PC-3 (cell line): ENCODE results near the gene ARIH2.

Experiments used
- EZH2 ChIP-seq: fragments of 300-600 bp; sonication (generic); IDR thresholded peaks from one replicate; pipeline ENCODE4 v1.6.1; 2017; ENCODE audit warnings: antibody characterized with exemption, mild to moderate bottlenecking, low read length; ENCODE audit not compliant: unreplicated experiment
- EZH2phosphoT487 ChIP-seq: fragments of 300-600 bp; sonication (generic); IDR thresholded peaks from 2 replicates; pipeline ENCODE4 v1.6.1; 2018; ENCODE audit warnings: mild to moderate bottlenecking, antibody characterized with exemption, low read length, borderline replicate concordance
- TF ChIP-seq, protein P1 (sequence below): fragments of 300-600 bp; sonication (generic); conservative IDR thresholded peaks from 2 replicates; pipeline ENCODE4 v1.5.1; 2017; ENCODE audit warnings: antibody characterized with exemption, low read depth, mild to moderate bottlenecking, low read length

DNA sequence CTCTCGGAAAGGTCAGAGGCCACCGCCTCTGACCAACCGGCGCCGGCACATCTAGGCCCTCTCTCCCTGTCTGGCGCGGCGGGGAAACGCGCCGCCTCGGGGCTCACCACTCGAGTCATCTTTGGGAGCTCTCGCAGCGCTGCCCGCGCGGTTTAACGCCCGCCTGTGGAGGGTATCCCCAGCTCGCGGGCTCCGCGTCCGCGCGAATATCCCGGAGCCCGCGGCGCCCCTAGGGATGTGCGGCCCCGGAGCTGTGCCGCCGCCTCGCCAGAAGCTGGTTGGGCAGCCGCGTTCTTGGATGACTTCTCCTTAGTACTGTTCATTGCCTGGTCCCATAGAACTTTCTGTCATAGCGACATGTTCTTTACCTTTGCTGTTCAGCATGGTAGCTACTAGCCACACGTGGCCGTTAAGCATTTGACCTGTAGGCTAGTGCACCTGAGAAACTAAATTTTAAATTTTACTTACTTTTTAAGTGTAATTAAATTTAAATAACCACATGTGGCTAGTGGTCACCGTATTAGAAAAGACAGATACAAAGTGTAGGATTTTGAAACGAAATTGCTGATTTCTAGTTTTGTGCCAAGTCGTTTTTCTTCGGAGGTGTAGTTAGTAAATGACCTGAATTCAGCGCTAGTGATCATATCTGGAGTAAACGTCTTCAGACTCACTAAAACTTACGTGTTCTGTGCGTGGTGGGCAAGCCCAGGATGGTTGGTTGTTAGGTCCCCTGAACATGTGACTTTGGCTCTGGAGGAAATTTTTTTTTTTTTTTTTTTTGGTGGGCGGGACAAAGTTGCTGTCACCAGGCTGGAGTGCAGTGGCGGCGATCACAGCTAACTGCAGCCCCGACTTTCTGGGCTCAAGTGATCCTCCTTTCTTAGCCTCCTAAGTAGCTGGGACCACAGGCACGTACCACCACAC, 835 bp downstream of the ARIH2 start:
- TF ChIP-seq EZH2 (no peak), EZH2phosphoT487 (no peak)
- TF ChIP-seq, protein P1, sequence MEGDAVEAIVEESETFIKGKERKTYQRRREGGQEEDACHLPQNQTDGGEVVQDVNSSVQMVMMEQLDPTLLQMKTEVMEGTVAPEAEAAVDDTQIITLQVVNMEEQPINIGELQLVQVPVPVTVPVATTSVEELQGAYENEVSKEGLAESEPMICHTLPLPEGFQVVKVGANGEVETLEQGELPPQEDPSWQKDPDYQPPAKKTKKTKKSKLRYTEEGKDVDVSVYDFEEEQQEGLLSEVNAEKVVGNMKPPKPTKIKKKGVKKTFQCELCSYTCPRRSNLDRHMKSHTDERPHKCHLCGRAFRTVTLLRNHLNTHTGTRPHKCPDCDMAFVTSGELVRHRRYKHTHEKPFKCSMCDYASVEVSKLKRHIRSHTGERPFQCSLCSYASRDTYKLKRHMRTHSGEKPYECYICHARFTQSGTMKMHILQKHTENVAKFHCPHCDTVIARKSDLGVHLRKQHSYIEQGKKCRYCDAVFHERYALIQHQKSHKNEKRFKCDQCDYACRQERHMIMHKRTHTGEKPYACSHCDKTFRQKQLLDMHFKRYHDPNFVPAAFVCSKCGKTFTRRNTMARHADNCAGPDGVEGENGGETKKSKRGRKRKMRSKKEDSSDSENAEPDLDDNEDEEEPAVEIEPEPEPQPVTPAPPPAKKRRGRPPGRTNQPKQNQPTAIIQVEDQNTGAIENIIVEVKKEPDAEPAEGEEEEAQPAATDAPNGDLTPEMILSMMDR: no peak
